HEK293T (cell line): Measurements from ENCODE around the gene CASTOR1.

Experiments
- CTCF ChIA-PET: fragments of 350-600 bp; formaldehyde crosslinking; extraction: SDS; loops from one replicate; lab custom pipeline; 2021; ENCODE audit warnings: antibody characterized with exemption, inconsistent platforms; lab: Yijun Ruan, JAX
- POLR2A ChIA-PET: fragments of 350-600 bp; formaldehyde crosslinking; extraction: SDS; loops from one replicate; lab custom pipeline; 2020; ENCODE audit warnings: antibody characterized with exemption, inconsistent platforms; lab: Yijun Ruan, JAX
- DNase-seq: peaks from one replicate; pipeline ENCODE4 v3.0.0; 2012; ENCODE audit warnings: mixed read lengths; ENCODE audit errors: extremely low spot score
- ARNT ChIP-seq: fragments of 450-650 bp; IDR thresholded peaks from 2 replicates; pipeline ENCODE4 v1.6.1; 2017; ENCODE audit warnings: mild to moderate bottlenecking
- BHLHE40 ChIP-seq: fragments of 450-650 bp; IDR thresholded peaks from 2 replicates; pipeline ENCODE4 v1.6.1; 2016; ENCODE audit warnings: mild to moderate bottlenecking, moderate library complexity, borderline replicate concordance
- CTBP1 ChIP-seq: fragments of 450-650 bp; IDR thresholded peaks from 2 replicates; pipeline ENCODE4 v1.6.1; 2016; ENCODE audit warnings: borderline replicate concordance
- ELF4 ChIP-seq: fragments of 450-650 bp; IDR thresholded peaks from 2 replicates; pipeline ENCODE4 v1.6.1; 2017; ENCODE audit warnings: antibody characterized with exemption
- FOXA1 ChIP-seq: fragments of 450-650 bp; IDR thresholded peaks from 2 replicates; pipeline ENCODE4 v1.6.1; 2016; ENCODE audit warnings: mild to moderate bottlenecking
- FOXK2 ChIP-seq: fragments of 450-650 bp; IDR thresholded peaks from 2 replicates; pipeline ENCODE4 v1.6.1; 2016; ENCODE audit warnings: mild to moderate bottlenecking
- FOXM1 ChIP-seq: fragments of 450-650 bp; IDR thresholded peaks from 2 replicates; pipeline ENCODE4 v1.6.1; 2017; ENCODE audit warnings: mild to moderate bottlenecking, borderline replicate concordance
- HDGF ChIP-seq: fragments of 450-650 bp; IDR thresholded peaks from 2 replicates; pipeline ENCODE4 v1.6.1; 2017; ENCODE audit warnings: antibody characterized with exemption, borderline replicate concordance
- L3MBTL2 ChIP-seq: fragments of 450-650 bp; conservative IDR thresholded peaks from 2 replicates; pipeline ENCODE4 v1.6.1; 2016; ENCODE audit warnings: mild to moderate bottlenecking
- LEF1 ChIP-seq: fragments of 450-650 bp; IDR thresholded peaks from 2 replicates; pipeline ENCODE4 v1.6.1; 2017; ENCODE audit warnings: mild to moderate bottlenecking, borderline replicate concordance
- NFRKB ChIP-seq: fragments of 450-650 bp; IDR thresholded peaks from 2 replicates; pipeline ENCODE4 v1.6.1; 2016; ENCODE audit warnings: mild to moderate bottlenecking, moderate library complexity
- SP1 ChIP-seq: fragments of 450-650 bp; IDR thresholded peaks from 2 replicates; pipeline ENCODE4 v1.6.1; 2017
- SUZ12 ChIP-seq: fragments of 450-650 bp; IDR thresholded peaks from 2 replicates; pipeline ENCODE4 v1.6.1; 2016; ENCODE audit warnings: mild to moderate bottlenecking
- TARDBP ChIP-seq: fragments of 450-650 bp; IDR thresholded peaks from 2 replicates; pipeline ENCODE4 v1.6.1; 2016
- ZNF384 ChIP-seq: fragments of 450-650 bp; IDR thresholded peaks from 2 replicates; pipeline ENCODE4 v1.6.1; 2016
- TF ChIP-seq, protein P1 (sequence below): fragments of 450-650 bp; IDR thresholded peaks from 2 replicates; pipeline ENCODE4 v1.6.1; 2016

CASTOR1 gene

DNA sequence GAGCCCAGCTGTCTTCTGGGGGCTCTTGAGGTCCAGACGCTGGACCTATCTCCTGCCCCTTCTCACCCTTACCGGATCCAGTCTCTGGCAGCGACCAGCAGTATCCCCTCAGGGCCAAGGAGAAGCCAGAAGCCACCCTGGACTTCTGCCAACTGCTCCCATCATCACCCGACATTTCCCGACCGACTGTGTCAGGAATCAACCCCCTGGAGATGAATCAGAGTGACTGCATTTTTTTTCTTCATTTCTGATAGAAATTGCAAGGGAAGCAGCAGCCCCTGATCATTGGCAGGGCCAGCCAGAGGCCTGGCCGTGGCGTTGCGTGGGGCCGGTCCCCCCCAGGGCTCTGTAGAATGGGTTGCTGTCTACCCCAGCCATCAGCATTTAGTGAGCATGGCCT lies 37.6 kb downstream of the CASTOR1 start:
- TF ChIP-seq TARDBP (no peak), HDGF (no peak), FOXA1 (no peak), SP1 (no peak), BHLHE40 (no peak), FOXM1 (no peak), FOXK2 (no peak), ELF4 (no peak), ZNF384 (no peak), SUZ12 (no peak), NFRKB (no peak), LEF1 (no peak)
- DNase-seq, result no peak
- ChIA-PET CTCF (interaction anchor here (0.9 to 1.0 kb wide), 4 partner anchors 9 to 163 kb away, joined by 3 to 14 read pairs (median 3); no protein-coding TSS in a partner anchor), POLR2A (no interaction called here)

- ChIA-PET POLR2A (interaction anchor here (1.4 to 1.6 kb wide), 2 partner anchors 106 to 173 kb away, joined by 3 to 4 read pairs; partner anchors contain the start of genes CCDC157 and SF3A1), CTCF (interaction anchor here (0.5 to 1.0 kb wide), 7 partner anchors 10 to 351 kb away, joined by 3 to 14 read pairs (median 3); no protein-coding TSS in a partner anchor)
- DNase-seq, result no peak
- TF ChIP-seq, protein P1, sequence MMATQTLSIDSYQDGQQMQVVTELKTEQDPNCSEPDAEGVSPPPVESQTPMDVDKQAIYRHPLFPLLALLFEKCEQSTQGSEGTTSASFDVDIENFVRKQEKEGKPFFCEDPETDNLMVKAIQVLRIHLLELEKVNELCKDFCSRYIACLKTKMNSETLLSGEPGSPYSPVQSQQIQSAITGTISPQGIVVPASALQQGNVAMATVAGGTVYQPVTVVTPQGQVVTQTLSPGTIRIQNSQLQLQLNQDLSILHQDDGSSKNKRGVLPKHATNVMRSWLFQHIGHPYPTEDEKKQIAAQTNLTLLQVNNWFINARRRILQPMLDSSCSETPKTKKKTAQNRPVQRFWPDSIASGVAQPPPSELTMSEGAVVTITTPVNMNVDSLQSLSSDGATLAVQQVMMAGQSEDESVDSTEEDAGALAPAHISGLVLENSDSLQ, result no peak
- TF ChIP-seq FOXA1 (no peak), TARDBP (no peak), SP1 (no peak), LEF1 (no peak), HDGF (no peak)
These were observed 38.5 kb downstream of the CASTOR1 start for GRCh38 chr22:30250661-30251267.

DNA sequence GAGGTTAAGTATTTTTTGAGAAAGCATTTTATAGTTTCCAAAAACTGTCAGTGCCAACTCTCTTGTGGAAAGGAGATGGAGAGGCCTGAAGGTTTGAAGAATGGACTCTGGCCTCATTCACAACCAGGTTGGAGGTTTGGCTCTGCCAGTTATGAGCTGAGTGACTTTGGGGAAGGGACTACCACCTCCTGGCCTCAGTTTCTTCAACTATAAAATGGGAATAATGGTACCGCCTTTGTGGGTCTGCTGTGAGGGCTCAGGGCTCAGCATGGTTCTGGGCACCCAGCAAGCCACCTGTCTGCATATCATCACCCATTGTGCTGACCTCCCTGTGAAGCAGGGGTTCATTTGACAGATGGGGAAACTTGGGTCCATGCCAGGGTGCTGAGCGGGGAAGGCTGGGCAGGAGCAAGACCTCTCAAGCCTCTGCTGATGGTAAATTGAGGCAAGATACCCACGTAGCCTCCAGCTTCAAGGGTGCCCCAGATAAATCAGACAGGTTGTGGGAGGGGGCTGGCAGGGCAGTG lies 39.2 kb downstream of the CASTOR1 start:
- TF ChIP-seq SUZ12, result no peak
- TF ChIP-seq LEF1, result no peak
- no peak for TF ChIP-seq ELF4
- TF ChIP-seq NFRKB, result no peak
- TF ChIP-seq ARNT, result no peak
- no peak for TF ChIP-seq CTBP1
- TF ChIP-seq L3MBTL2, result no peak
- TF ChIP-seq, protein P1, result no peak
- no peak for TF ChIP-seq FOXM1
- no peak for TF ChIP-seq TARDBP
- no peak for TF ChIP-seq ZNF384
- no peak for TF ChIP-seq HDGF
- TF ChIP-seq FOXA1, result no peak
- TF ChIP-seq FOXK2, result no peak
- ChIA-PET CTCF (interaction anchor here (0.5 to 0.7 kb wide), 3 partner anchors 142 to 649 kb away, joined by 3 to 4 read pairs (median 3); no protein-coding TSS in a partner anchor), POLR2A (interaction anchor here (1.4 to 1.6 kb wide), 2 partner anchors 107 to 174 kb away, joined by 3 to 4 read pairs; partner anchors contain the start of genes CCDC157 and SF3A1)
- DNase-seq, result no peak

- ChIA-PET CTCF (interaction anchor here (0.7 kb wide), 2 partner anchors 141 to 648 kb away, joined by 3 to 4 read pairs; no protein-coding TSS in a partner anchor), POLR2A (interaction anchor here (1.6 kb wide), 1 partner anchor 108 kb away, joined by 4 read pairs; the partner anchor contains the start of genes CCDC157 and SF3A1)
- no peak for DNase-seq
- TF ChIP-seq NFRKB (no peak), HDGF (no peak), FOXK2 (no peak), TARDBP (no peak), L3MBTL2 (no peak), FOXM1 (no peak), SUZ12 (no peak), FOXA1 (no peak), SP1 (no peak), ELF4 (no peak), BHLHE40 (no peak), ARNT (no peak), CTBP1 (no peak), LEF1 (no peak), ZNF384 (no peak)
- TF ChIP-seq, protein P1, result no peak
These were observed 40.0 kb downstream of the CASTOR1 start for GRCh38 chr22:30249049-30250038.

DNA sequence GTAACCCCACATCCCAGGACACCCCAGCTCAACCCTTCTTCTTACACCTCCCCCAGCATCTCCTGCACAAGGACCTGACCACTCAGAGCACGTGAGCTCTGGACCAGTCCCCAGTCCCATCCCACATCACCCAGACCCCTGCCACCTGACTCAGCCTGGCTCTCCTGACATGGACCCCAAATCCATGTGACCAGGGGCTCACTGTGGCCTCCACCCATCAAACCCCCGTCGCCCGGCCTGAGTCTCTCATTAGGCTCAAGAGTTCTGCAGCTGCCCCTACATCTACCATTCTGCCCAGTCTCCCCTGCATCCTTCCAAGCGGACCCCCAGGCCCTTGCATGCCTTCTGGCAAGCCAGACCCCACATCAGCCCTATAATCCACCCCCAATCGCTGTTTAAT lies 40.8 kb downstream of the CASTOR1 start:
- CTCF ChIA-PET, result no interaction called here
- POLR2A ChIA-PET, result no interaction called here
- DNase-seq, result no peak
- TF ChIP-seq ELF4, result no peak
- no peak for TF ChIP-seq FOXA1
- TF ChIP-seq L3MBTL2, result no peak
- no peak for TF ChIP-seq CTBP1
- TF ChIP-seq HDGF, result no peak
- no peak for TF ChIP-seq SP1
- no peak for TF ChIP-seq BHLHE40
- no peak for TF ChIP-seq ARNT
- no peak for TF ChIP-seq ZNF384
- TF ChIP-seq FOXM1, result no peak
- TF ChIP-seq LEF1, result no peak
